ENCODE data around the gene FSTL4. TPM values are rescaled to one million over a fixed set of nuclear protein-coding genes. Genes with fewer than 3 reads are reported as not detected.

FSTL4 gene
- total RNA-seq, 2 donors from 2014 or later = 0.32 to 0.89 TPM

- no peak overlapping the region for H3K9ac ChIP-seq (ENCODE audit: low read depth in 2 of 2, low read length in 2 of 2)
- no peaks in the 10 kb centered on the region for H3K9me3 ChIP-seq
- TF ChIP-seq CTCF (IDR thresholded peaks at IDR 0.05) = no peak
- no peak overlapping the region for H3K27ac ChIP-seq
- intact Hi-C loops (cut with DNase I) = loop anchor here (10.0 kb wide), 1 partner anchor 448 kb away; no protein-coding TSS in a partner anchor
- no peak overlapping the region for H3K4me3 ChIP-seq
- no peak for DNase-seq
- H3K4me1 ChIP-seq = no peaks in the 10 kb centered on the region
- no peaks in the 10 kb centered on the region for H3K27me3 ChIP-seq
- no peaks in the 10 kb centered on the region for H3K36me3 ChIP-seq
Measured at GRCh38 chr5:133427121-133427777, 185.1 kb downstream of the FSTL4 start.

- TF ChIP-seq CTCF (IDR thresholded peaks at IDR 0.05) = no peak
- no peak for DNase-seq
- H3K9ac ChIP-seq (ENCODE audit: low read depth in 2 of 2, low read length in 2 of 2) = no peak overlapping the region
- H3K4me1 ChIP-seq = no peaks in the 10 kb centered on the region
- H3K27ac ChIP-seq = no peak overlapping the region
- no peaks in the 10 kb centered on the region for H3K27me3 ChIP-seq
- no peaks in the 10 kb centered on the region for H3K9me3 ChIP-seq
- no peak overlapping the region for H3K4me3 ChIP-seq
- H3K36me3 ChIP-seq = no peaks in the 10 kb centered on the region
- intact Hi-C loops (cut with DNase I) = loop anchor here (10.0 kb wide), 1 partner anchor 449 kb away; no protein-coding TSS in a partner anchor
Measured at GRCh38 chr5:133426264-133426663, 186.1 kb downstream of the FSTL4 start.

- no peaks in the 10 kb centered on the region for H3K27me3 ChIP-seq
- H3K27ac ChIP-seq = no peak overlapping the region
- H3K9me3 ChIP-seq = no peaks in the 10 kb centered on the region
- intact Hi-C loops (cut with DNase I) = loop anchor here (10.0 kb wide), 1 partner anchor 449 kb away; no protein-coding TSS in a partner anchor
- H3K36me3 ChIP-seq = no peaks in the 10 kb centered on the region
- no peaks in the 10 kb centered on the region for H3K4me1 ChIP-seq
- DNase-seq = no peak
- no peak for TF ChIP-seq CTCF (IDR thresholded peaks at IDR 0.05)
- H3K4me3 ChIP-seq = no peak overlapping the region
- no peak overlapping the region for H3K9ac ChIP-seq (ENCODE audit: low read depth in 2 of 2, low read length in 2 of 2)
Measured at GRCh38 chr5:133425764-133426163, 186.6 kb downstream of the FSTL4 start.

GRCh38 chr5:133425222-133425621 is 187.1 kb downstream of the FSTL4 start:
- Histone ChIP-seq H3K4me3 (no peak overlapping the region), H3K4me1 (no peaks in the 10 kb centered on the region), H3K36me3 (no peaks in the 10 kb centered on the region), H3K9me3 (no peaks in the 10 kb centered on the region), H3K27me3 (no peaks in the 10 kb centered on the region), H3K27ac (no peak overlapping the region), H3K9ac (ENCODE audit: low read depth in 2 of 2, low read length in 2 of 2) (no peak overlapping the region)
- intact Hi-C loops (cut with DNase I) = loop anchor here (10.0 kb wide), 1 partner anchor 450 kb away; no protein-coding TSS in a partner anchor
- no peak for DNase-seq
- TF ChIP-seq CTCF (IDR thresholded peaks at IDR 0.05) = no peak

GRCh38 chr5:133423618-133424282 is 188.6 kb downstream of the FSTL4 start:
- Histone ChIP-seq H3K9ac (ENCODE audit: low read depth in 2 of 2, low read length in 2 of 2) (peak overlapping the region in 1 of 2 donors; percentile 30), H3K27ac (no peak overlapping the region), H3K9me3 (no peaks in the 10 kb centered on the region), H3K36me3 (no peaks in the 10 kb centered on the region), H3K27me3 (no peaks in the 10 kb centered on the region), H3K4me1 (no peaks in the 10 kb centered on the region), H3K4me3 (no peak overlapping the region)
- peak; percentile 93 for TF ChIP-seq CTCF (IDR thresholded peaks at IDR 0.05)
- intact Hi-C loops (cut with DNase I) = loop anchor here (10.0 kb wide), 1 partner anchor 451 kb away; no protein-coding TSS in a partner anchor
- peak; percentile 65 for DNase-seq

Data from colonic mucosa (tissue), 4 donors.